Spleen (tissue), 11 donors: Measurements from ENCODE around the gene CKMT2. TPM values are rescaled to one million over a fixed set of nuclear protein-coding genes. Genes with fewer than 3 reads are reported as not detected.
A peak's percentile ranks its signal among the peaks of the same experiment; 100 is the strongest.

Experiments used
- DNase-seq: peaks from one replicate; pipeline ENCODE4 v3.0.0-alpha.2; 2020
- H3K27ac ChIP-seq, 8 donors: fragments of 200-600 bp; sonication (generic) in 7 of 8; 1 replicate in 4 of 8; 2 replicates in 4 of 8; pipeline versions ENCODE4 v1.5.0 to v1.8.0; 2016 to 2021; ENCODE audit warnings: inconsistent platforms in 4 of 8, mild to moderate bottlenecking in 4 of 8, moderate library complexity in 1 of 8
- H3K27me3 ChIP-seq, 7 donors: fragments of 200-600 bp; sonication (generic) in 6 of 7; replicated peaks in 1 of 7; 1 replicate in 4 of 7; 2 replicates in 3 of 7; pipeline versions ENCODE4 v1.5.0 to v1.8.0; 2016 to 2021; ENCODE audit warnings: inconsistent platforms in 3 of 7, mild to moderate bottlenecking in 1 of 7
- H3K36me3 ChIP-seq, 6 donors: fragments of 200-600 bp; sonication (generic) in 5 of 6; 1 replicate in 4 of 6; 2 replicates in 2 of 6; pipeline versions ENCODE4 v1.5.0 to v1.8.0; 2016 to 2021; ENCODE audit warnings: inconsistent platforms in 2 of 6
- H3K4me1 ChIP-seq, 6 donors: fragments of 200-600 bp; sonication (generic) in 5 of 6; 1 replicate in 3 of 6; 2 replicates in 3 of 6; pipeline versions ENCODE4 v1.5.0 to v1.8.0; 2016 to 2021; ENCODE audit warnings: inconsistent platforms in 3 of 6
- H3K4me3 ChIP-seq, 8 donors: fragments of 200-600 bp; sonication (generic) in 7 of 8; 1 replicate in 4 of 8; 2 replicates in 4 of 8; pipeline versions ENCODE4 v1.5.0 to v1.8.0; 2016 to 2021; ENCODE audit warnings: inconsistent platforms in 4 of 8, mild to moderate bottlenecking in 4 of 8, moderate library complexity in 2 of 8
- H3K9me3 ChIP-seq, 8 donors: fragments of 200-600 bp; sonication (generic) in 7 of 8; 1 replicate in 4 of 8; 2 replicates in 4 of 8; pipeline versions ENCODE4 v1.5.0 to v1.8.0; 2016 to 2021; ENCODE audit warnings: inconsistent platforms in 4 of 8
- CTCF ChIP-seq, 11 experiments: fragments of 200-600 bp in 7 of 11; fragments of 450-650 bp in 4 of 11; sonication (generic) in 4 of 11; IDR thresholded peaks in 8 of 11; conservative IDR thresholded peaks in 3 of 11; 1 replicate in 7 of 11; 2 replicates in 4 of 11; pipeline versions ENCODE4 v1.4.0 to v1.8.0; 2016 to 2021; ENCODE audit warnings: antibody characterized with exemption in 11 of 11, inconsistent platforms in 4 of 11, mild to moderate bottlenecking in 1 of 11
- POLR2A ChIP-seq, 3 donors: fragments of 450-650 bp; IDR thresholded peaks; one replicate each; pipeline ENCODE4 v1.5.1; 2017; ENCODE audit warnings: antibody characterized with exemption in 3 of 3, mild to moderate bottlenecking in 1 of 3
- POLR2AphosphoS5 ChIP-seq, 3 donors: sonication (generic); formaldehyde crosslinking; IDR thresholded peaks; one replicate each; pipeline ENCODE4 v1.5.1; 2017; ENCODE audit warnings: antibody characterized with exemption in 3 of 3
- WGBS, 5 donors: extraction: QIAGEN DNeasy Blood & Tissue Kit in 3 of 5; methylation state at CpG; one replicate each; pipeline versions ENCODE4 v1.1.5 to v1.1.7; 2013 to 2018; 5-methylcytosine and 5-hydroxymethylcytosine counted together
- intact Hi-C: fragments of 100-400 bp; cut with DNase I; formaldehyde crosslinking; loops from one replicate; pipeline ENCODE4 v1.15.0; 2023; ENCODE audit warnings: low total_unique reads
- polyA plus RNA-seq, 3 donors: library from polyadenylated mRNA; stranded (reverse); fragments of 200-250 nt; gene quantifications; one replicate each; pipeline ENCODE4 v1.2.1, GENCODE V29; 2013
- total RNA-seq, 7 donors: library from RNA; depleted of rRNA in 3 of 7; stranded (reverse); fragments of >200 nt in 3 of 7; fragmentation: NEBNext Ultra II Directional in 4 of 7; extraction: Animal tissue kit (Norgen Biotek cat#: 25700) in 4 of 7; gene quantifications; one replicate each; pipeline versions ENCODE4 v1.1.0 to v1.2.1, GENCODE V29; 2016 to 2021
- donor health status: healthy with polysubstance abuse.
- donor health status: DM: no; HTN: no; CAD: no; lungs with moderate emphysema.
- donor health status: DM: no; HTN: no; CAD: no.
- donor health status: Bipolar disorder and iron deficiency.
- donor health status: healthy.
- donor health status: DM: no; HTN: no; CAD: no.
- donor health status: DM: yes; HTN: yes; CAD: no.

CKMT2 gene
- total and polyA plus RNA-seq, 10 donors, result 1.4 to 7.1 (median 2.5) TPM

GRCh38 chr5:81235287-81236072, 2.4 kb downstream of the CKMT2 start:
- Histone ChIP-seq H3K9me3 (no peaks in the 10 kb centered on the region), H3K4me3 (no peak overlapping the region), H3K4me1 (peaks cover 3 to 33% (median 18%) of the 10 kb centered on the region in 6 donors), H3K36me3 (no peaks in the 10 kb centered on the region), H3K27ac (peak overlapping the region in 5 of 8 donors; percentile 55 to 68 (median 60)), H3K27me3 (peaks cover 0 to 10% (median 0%) of the 10 kb centered on the region in 7 donors)
- no peak for TF ChIP-seq POLR2A (IDR thresholded peaks at IDR 0.05)
- TF ChIP-seq CTCF (IDR thresholded peaks at IDR 0.05 in 8 of 11, conservative IDR thresholded peaks at IDR 0.05 in 3 of 11), result no peak
- no peak for TF ChIP-seq POLR2AphosphoS5 (IDR thresholded peaks at IDR 0.05)
- intact Hi-C loops, result no loop called here
- 70 to 80% (median 71%) methylated on average over 10 of the region's 10 CpGs for WGBS, 5 donors
- DNase-seq, result no peak

GRCh38 chr5:81238460-81238859, 5.3 kb downstream of the CKMT2 start:
- TF ChIP-seq POLR2A (IDR thresholded peaks at IDR 0.05), result no peak
- TF ChIP-seq CTCF (IDR thresholded peaks at IDR 0.05 in 8 of 11, conservative IDR thresholded peaks at IDR 0.05 in 3 of 11), result no peak
- TF ChIP-seq POLR2AphosphoS5 (IDR thresholded peaks at IDR 0.05), result no peak
- no peak for DNase-seq
- no peaks in the 10 kb centered on the region for H3K36me3 ChIP-seq
- no peaks in the 10 kb centered on the region for H3K27me3 ChIP-seq
- no peak overlapping the region for H3K4me3 ChIP-seq
- no peak overlapping the region for H3K27ac ChIP-seq
- H3K9me3 ChIP-seq, result no peaks in the 10 kb centered on the region
- whole genome bisulfite sequencing, 5 donors, result 88 to 95% (median 93%) methylated on average over 4 of the region's 4 CpGs
- H3K4me1 ChIP-seq, result peaks cover 3 to 22% (median 13%) of the 10 kb centered on the region in 6 donors
- intact Hi-C loops, result no loop called here

GRCh38 chr5:81239613-81240012, 6.5 kb downstream of the CKMT2 start:
- intact Hi-C loops, result no loop called here
- peaks cover 0 to 12% (median 9%) of the 10 kb centered on the region in 6 donors for H3K4me1 ChIP-seq
- H3K4me3 ChIP-seq, result no peak overlapping the region
- H3K27ac ChIP-seq, result no peak overlapping the region
- TF ChIP-seq POLR2AphosphoS5 (IDR thresholded peaks at IDR 0.05), result no peak
- TF ChIP-seq POLR2A (IDR thresholded peaks at IDR 0.05), result no peak
- no peak for TF ChIP-seq CTCF (IDR thresholded peaks at IDR 0.05 in 8 of 11, conservative IDR thresholded peaks at IDR 0.05 in 3 of 11)
- H3K9me3 ChIP-seq, result no peaks in the 10 kb centered on the region
- WGBS, 5 donors, result 74 to 93% (median 88%) methylated on average over 5 of the region's 5 CpGs
- no peaks in the 10 kb centered on the region for H3K27me3 ChIP-seq
- no peaks in the 10 kb centered on the region for H3K36me3 ChIP-seq
- DNase-seq, result no peak

- Histone ChIP-seq H3K4me3 (no peak overlapping the region), H3K36me3 (peaks cover 0 to 3% (median 0%) of the 10 kb centered on the region in 6 donors), H3K4me1 (no peaks in the 10 kb centered on the region), H3K9me3 (no peaks in the 10 kb centered on the region), H3K27me3 (no peaks in the 10 kb centered on the region), H3K27ac (no peak overlapping the region)
- intact Hi-C loops, result no loop called here
- TF ChIP-seq POLR2AphosphoS5 (IDR thresholded peaks at IDR 0.05) (no peak), POLR2A (IDR thresholded peaks at IDR 0.05) (no peak), CTCF (IDR thresholded peaks at IDR 0.05 in 8 of 11, conservative IDR thresholded peaks at IDR 0.05 in 3 of 11) (no peak)
- WGBS, 5 donors, result 59 to 73% (median 63%) methylated on average over 5 of the region's 5 CpGs
- no peak for DNase-seq
These were observed 7.9 kb downstream of the CKMT2 start for GRCh38 chr5:81241001-81241400.
